OCI-LY7 (cell line): ENCODE data around the gene PREP.

ENCODE experiments used
- CTCF ChIP-seq: fragments of 200-600 bp; sonication (generic); conservative IDR thresholded peaks from 2 replicates; pipeline ENCODE4 v1.5.1; 2014; ENCODE audit warnings: mild to moderate bottlenecking, antibody characterized with exemption, low read length, moderate library complexity, mixed read lengths
- EZH2phosphoT487 ChIP-seq: fragments of 200-600 bp; sonication (generic); IDR thresholded peaks from 2 replicates; pipeline ENCODE4 v1.6.1; 2018; ENCODE audit warnings: low read depth, borderline replicate concordance, mild to moderate bottlenecking, mixed run types, antibody characterized with exemption, low read length, moderate library complexity, mixed read lengths

GRCh38 chr6:105433723-105434122 lies 30.8 kb upstream of the PREP start:
- TF ChIP-seq CTCF (no peak), EZH2phosphoT487 (no peak)
